ENCODE data around the gene MFSD6. TPM values are rescaled to one million over a fixed set of nuclear protein-coding genes. Genes with fewer than 3 reads are reported as not detected.

The MFSD6 gene
- polyA plus RNA-seq, 1 of the 3 experiments (the other 2 are of a cell fraction), result 15.1 TPM

DNA sequence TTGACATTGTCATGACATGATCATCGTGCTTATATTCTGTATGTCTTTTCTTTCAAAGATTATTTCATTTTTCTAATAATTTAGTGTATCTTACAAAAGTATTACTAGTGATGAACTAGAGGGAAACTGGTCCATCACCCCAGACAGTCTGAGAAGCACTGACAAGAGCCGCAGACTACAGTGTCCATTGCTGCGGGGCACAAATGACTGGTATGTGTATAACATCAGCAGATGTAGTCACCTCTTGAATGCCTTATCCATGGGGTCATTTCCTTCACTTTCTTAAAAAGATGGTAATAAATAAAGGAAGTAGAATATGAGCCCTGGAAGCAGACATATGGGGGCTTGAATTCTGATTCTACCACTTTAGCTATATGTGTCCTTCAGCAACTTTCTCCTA is 96.8 kb downstream of the MFSD6 start:
- no peaks in the 10 kb centered on the region for H3K9me3 ChIP-seq
- TF ChIP-seq GATA2 (CRISPR knock-in tag; IDR thresholded peaks at IDR 0.05), result no peak
- TF ChIP-seq ELF1 (IDR thresholded peaks at IDR 0.05), result no peak
- TF ChIP-seq, protein P1, sequence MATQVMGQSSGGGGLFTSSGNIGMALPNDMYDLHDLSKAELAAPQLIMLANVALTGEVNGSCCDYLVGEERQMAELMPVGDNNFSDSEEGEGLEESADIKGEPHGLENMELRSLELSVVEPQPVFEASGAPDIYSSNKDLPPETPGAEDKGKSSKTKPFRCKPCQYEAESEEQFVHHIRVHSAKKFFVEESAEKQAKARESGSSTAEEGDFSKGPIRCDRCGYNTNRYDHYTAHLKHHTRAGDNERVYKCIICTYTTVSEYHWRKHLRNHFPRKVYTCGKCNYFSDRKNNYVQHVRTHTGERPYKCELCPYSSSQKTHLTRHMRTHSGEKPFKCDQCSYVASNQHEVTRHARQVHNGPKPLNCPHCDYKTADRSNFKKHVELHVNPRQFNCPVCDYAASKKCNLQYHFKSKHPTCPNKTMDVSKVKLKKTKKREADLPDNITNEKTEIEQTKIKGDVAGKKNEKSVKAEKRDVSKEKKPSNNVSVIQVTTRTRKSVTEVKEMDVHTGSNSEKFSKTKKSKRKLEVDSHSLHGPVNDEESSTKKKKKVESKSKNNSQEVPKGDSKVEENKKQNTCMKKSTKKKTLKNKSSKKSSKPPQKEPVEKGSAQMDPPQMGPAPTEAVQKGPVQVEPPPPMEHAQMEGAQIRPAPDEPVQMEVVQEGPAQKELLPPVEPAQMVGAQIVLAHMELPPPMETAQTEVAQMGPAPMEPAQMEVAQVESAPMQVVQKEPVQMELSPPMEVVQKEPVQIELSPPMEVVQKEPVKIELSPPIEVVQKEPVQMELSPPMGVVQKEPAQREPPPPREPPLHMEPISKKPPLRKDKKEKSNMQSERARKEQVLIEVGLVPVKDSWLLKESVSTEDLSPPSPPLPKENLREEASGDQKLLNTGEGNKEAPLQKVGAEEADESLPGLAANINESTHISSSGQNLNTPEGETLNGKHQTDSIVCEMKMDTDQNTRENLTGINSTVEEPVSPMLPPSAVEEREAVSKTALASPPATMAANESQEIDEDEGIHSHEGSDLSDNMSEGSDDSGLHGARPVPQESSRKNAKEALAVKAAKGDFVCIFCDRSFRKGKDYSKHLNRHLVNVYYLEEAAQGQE (IDR thresholded peaks at IDR 0.05; ENCODE audit: low read depth, low read length), result no peak
- TF ChIP-seq POLR2AphosphoS5 (IDR thresholded peaks at IDR 0.05; ENCODE audit: low read depth, low read length), result no peak
- TF ChIP-seq SIN3A (IDR thresholded peaks at IDR 0.05; ENCODE audit: borderline replicate concordance, low read depth, low read length), result no peak
- TF ChIP-seq, protein P2, sequence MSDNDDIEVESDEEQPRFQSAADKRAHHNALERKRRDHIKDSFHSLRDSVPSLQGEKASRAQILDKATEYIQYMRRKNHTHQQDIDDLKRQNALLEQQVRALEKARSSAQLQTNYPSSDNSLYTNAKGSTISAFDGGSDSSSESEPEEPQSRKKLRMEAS (IDR thresholded peaks at IDR 0.05; ENCODE audit: low read depth), result no peak
- TF ChIP-seq, protein P3, sequence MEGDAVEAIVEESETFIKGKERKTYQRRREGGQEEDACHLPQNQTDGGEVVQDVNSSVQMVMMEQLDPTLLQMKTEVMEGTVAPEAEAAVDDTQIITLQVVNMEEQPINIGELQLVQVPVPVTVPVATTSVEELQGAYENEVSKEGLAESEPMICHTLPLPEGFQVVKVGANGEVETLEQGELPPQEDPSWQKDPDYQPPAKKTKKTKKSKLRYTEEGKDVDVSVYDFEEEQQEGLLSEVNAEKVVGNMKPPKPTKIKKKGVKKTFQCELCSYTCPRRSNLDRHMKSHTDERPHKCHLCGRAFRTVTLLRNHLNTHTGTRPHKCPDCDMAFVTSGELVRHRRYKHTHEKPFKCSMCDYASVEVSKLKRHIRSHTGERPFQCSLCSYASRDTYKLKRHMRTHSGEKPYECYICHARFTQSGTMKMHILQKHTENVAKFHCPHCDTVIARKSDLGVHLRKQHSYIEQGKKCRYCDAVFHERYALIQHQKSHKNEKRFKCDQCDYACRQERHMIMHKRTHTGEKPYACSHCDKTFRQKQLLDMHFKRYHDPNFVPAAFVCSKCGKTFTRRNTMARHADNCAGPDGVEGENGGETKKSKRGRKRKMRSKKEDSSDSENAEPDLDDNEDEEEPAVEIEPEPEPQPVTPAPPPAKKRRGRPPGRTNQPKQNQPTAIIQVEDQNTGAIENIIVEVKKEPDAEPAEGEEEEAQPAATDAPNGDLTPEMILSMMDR (IDR thresholded peaks at IDR 0.05), result no peak
- TF ChIP-seq RXRA (IDR thresholded peaks at IDR 0.05; ENCODE audit: borderline replicate concordance, low read depth), result no peak
- TF ChIP-seq RFX5 (IDR thresholded peaks at IDR 0.05; ENCODE audit: low read length), result no peak
- no peaks in the 10 kb centered on the region for H4K20me1 ChIP-seq (ENCODE audit: insufficient read depth)
- H3K9ac ChIP-seq, result no peak overlapping the region
- H3K79me2 ChIP-seq (ENCODE audit: insufficient read depth), result no peaks in the 10 kb centered on the region
- no peak overlapping the region for H2AFZ ChIP-seq (ENCODE audit: low read depth)
- no peak overlapping the region for H3K4me2 ChIP-seq
- H3K27me3 ChIP-seq (ENCODE audit: insufficient read depth), result no peaks in the 10 kb centered on the region
- peaks cover 7 to 52% of the 10 kb centered on the region in 2 experiments for H3K36me3 ChIP-seq (replicated peaks in 1 of 2; ENCODE audit: control insufficient read depth in 1 of 2, insufficient read depth in 2 of 2, low read length in 1 of 2)
- no peaks in the 10 kb centered on the region for H3F3A ChIP-seq (replicated peaks; ENCODE audit: insufficient read depth)
- no peak overlapping the region for H3K4me3 ChIP-seq (ENCODE audit: low read depth in 2 of 2, low read length in 1 of 2)
- H3K4me1 ChIP-seq (ENCODE audit: control insufficient read depth in 1 of 2, insufficient read depth in 2 of 2, low read depth in 1 of 2, low read length in 1 of 2), result peaks cover 0 to 2% of the 10 kb centered on the region in 2 experiments; a peak in 1 of 4 replicates
- no peak for DNase-seq
- ChIA-PET CTCF (interaction anchor here (0.7 kb wide), 1 partner anchor 125 kb away, joined by 3 read pairs; no protein-coding TSS in a partner anchor), POLR2A (no interaction called here)
- H3K9me2 ChIP-seq, result no peaks in the 10 kb centered on the region
- H3K27ac ChIP-seq (ENCODE audit: low read depth in 2 of 2, low read length in 1 of 2), result no peak overlapping the region
- WGBS (ENCODE audit: low lambda C conversion rate), result 93% methylated on average over 3 of the region's 3 CpGs

DNA sequence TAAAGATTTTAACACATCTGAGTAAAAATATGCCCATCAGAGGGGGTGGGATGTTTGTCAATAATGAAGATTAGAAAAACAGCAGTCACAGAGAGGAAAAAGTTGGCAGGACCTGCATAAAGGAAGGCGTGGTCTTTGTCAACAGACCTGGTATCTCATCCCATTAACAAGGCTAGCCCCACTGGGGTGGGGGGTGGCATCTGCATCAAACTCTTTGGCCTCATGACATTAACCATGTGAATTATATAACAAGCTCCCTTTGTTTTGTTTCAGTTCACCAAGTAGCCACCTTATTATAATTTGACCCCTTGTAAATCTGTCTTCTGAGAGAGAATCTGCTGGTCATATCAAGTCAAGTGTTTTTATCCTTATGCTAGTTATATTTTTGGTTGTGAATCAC is 97.5 kb downstream of the MFSD6 start:
- no peaks in the 10 kb centered on the region for H3K9me3 ChIP-seq

More for the DNA sequence above, 97.5 kb downstream of the MFSD6 start:
- no peak for DNase-seq
- Histone ChIP-seq H3K27me3 (ENCODE audit: insufficient read depth) (no peaks in the 10 kb centered on the region), H3K4me3 (ENCODE audit: low read depth in 2 of 2, low read length in 1 of 2) (no peak overlapping the region), H4K20me1 (ENCODE audit: insufficient read depth) (no peaks in the 10 kb centered on the region), H3K4me1 (ENCODE audit: control insufficient read depth in 1 of 2, insufficient read depth in 2 of 2, low read depth in 1 of 2, low read length in 1 of 2) (peaks cover 0 to 2% of the 10 kb centered on the region in 2 experiments; a peak in 1 of 4 replicates), H3K4me2 (no peak overlapping the region), H3F3A (replicated peaks; ENCODE audit: insufficient read depth) (no peaks in the 10 kb centered on the region), H3K79me2 (ENCODE audit: insufficient read depth) (no peaks in the 10 kb centered on the region), H3K36me3 (replicated peaks in 1 of 2; ENCODE audit: control insufficient read depth in 1 of 2, insufficient read depth in 2 of 2, low read length in 1 of 2) (peaks cover 0 to 44% of the 10 kb centered on the region in 2 experiments), H3K9ac (no peak overlapping the region), H3K27ac (ENCODE audit: low read depth in 2 of 2, low read length in 1 of 2) (no peak overlapping the region), H3K9me2 (no peaks in the 10 kb centered on the region), H2AFZ (ENCODE audit: low read depth) (no peak overlapping the region)
- 83% methylated on average over 1 of the region's 1 CpG for WGBS (ENCODE audit: low lambda C conversion rate)
- TF ChIP-seq SIN3A (IDR thresholded peaks at IDR 0.05; ENCODE audit: borderline replicate concordance, low read depth, low read length) (no peak), NRF1 (IDR thresholded peaks at IDR 0.05; ENCODE audit: low read depth, low read length) (no peak), SMC3 (IDR thresholded peaks at IDR 0.05; ENCODE audit: low read depth, low read length) (no peak), FOXJ3 (CRISPR knock-in tag; IDR thresholded peaks at IDR 0.05) (no peak), CHD2 (IDR thresholded peaks at IDR 0.05; ENCODE audit: low read length, partially characterized antibody) (no peak), GABPA (IDR thresholded peaks at IDR 0.05; ENCODE audit: low read depth) (no peak), JUND (IDR thresholded peaks at IDR 0.05) (no peak), RFX5 (IDR thresholded peaks at IDR 0.05; ENCODE audit: low read length) (no peak)
- TF ChIP-seq, protein P1 (IDR thresholded peaks at IDR 0.05; ENCODE audit: low read depth, low read length), result no peak
- TF ChIP-seq, protein P3 (IDR thresholded peaks at IDR 0.05), result no peak
- ChIA-PET POLR2A (no interaction called here), CTCF (interaction anchor here (0.6 kb wide), 1 partner anchor 51 kb away, joined by 3 read pairs; no protein-coding TSS in a partner anchor)
